WERI-Rb-1 (cell line): ENCODE results near the gene F8A1.
"Not testable (repeated sequence)": the region's sequence is repeated elsewhere in the genome, so short reads cannot be mapped to it uniquely, and the experiment has no call there.

Experiments used
- DNase-seq: peaks from one replicate; pipeline ENCODE4 v3.0.0-alpha.2; 2020
- H3K27ac ChIP-seq: fragments of 250-450 bp; sonication (Bioruptor Pico); 2 replicates; pipeline ENCODE4 v1.5.1; 2020; ENCODE audit warnings: mild to moderate bottlenecking, moderate library complexity
- H3K27me3 ChIP-seq: fragments of 250-450 bp; sonication (Bioruptor Pico); 2 replicates; pipeline ENCODE4 v1.5.1; 2021; ENCODE audit warnings: mild to moderate bottlenecking, low read depth, moderate library complexity; ENCODE audit not compliant: insufficient read depth, severe bottlenecking
- H3K36me3 ChIP-seq: fragments of 250-450 bp; sonication (Bioruptor Pico); 2 replicates; pipeline ENCODE4 v1.5.1; 2020; ENCODE audit warnings: mild to moderate bottlenecking, moderate library complexity
- H3K4me3 ChIP-seq: 2 replicates; pipeline ENCODE4 v1.5.1; 2011; ENCODE audit warnings: low read depth, mild to moderate bottlenecking, control low read depth, low read length
- H3K9me3 ChIP-seq: fragments of 250-450 bp; sonication (Bioruptor Pico); 2 replicates; pipeline ENCODE4 v1.5.1; 2021; ENCODE audit warnings: mild to moderate bottlenecking, moderate library complexity; ENCODE audit not compliant: severe bottlenecking
- CTCF ChIP-seq: IDR thresholded peaks from 2 replicates; pipeline ENCODE4 v1.5.1; 2011; ENCODE audit warnings: low read depth, mild to moderate bottlenecking, control low read depth, inconsistent platforms, low read length

Gene F8A1

GRCh38 chrX:154890990-154891639, 5.0 kb downstream of the F8A1 start:
- no peaks in the 10 kb centered on the region for H3K27me3 ChIP-seq
- H3K4me3 ChIP-seq = no peak overlapping the region
- no peak overlapping the region for H3K27ac ChIP-seq
- H3K36me3 ChIP-seq = no peaks in the 10 kb centered on the region; the same call in 1 of the 2 replicates
- no peak for DNase-seq
- no peaks in the 10 kb centered on the region for H3K9me3 ChIP-seq
- TF ChIP-seq CTCF = no peak

GRCh38 chrX:154892296-154892695, 6.1 kb downstream of the F8A1 start:
- Histone ChIP-seq H3K9me3 (no peaks in the 10 kb centered on the region), H3K36me3 (no peaks in the 10 kb centered on the region; the same call in 1 of the 2 replicates), H3K27ac (no peak overlapping the region), H3K4me3 (no peak overlapping the region), H3K27me3 (no peaks in the 10 kb centered on the region)
- TF ChIP-seq CTCF = no peak
- no peak for DNase-seq

- no peaks in the 10 kb centered on the region for H3K9me3 ChIP-seq
- DNase-seq = no peak
- H3K27me3 ChIP-seq = peaks cover 12% of the 10 kb centered on the region
- no peak overlapping the region for H3K4me3 ChIP-seq
- no peak overlapping the region for H3K27ac ChIP-seq
- no peak for TF ChIP-seq CTCF
- no peaks in the 10 kb centered on the region for H3K36me3 ChIP-seq
Observed at GRCh38 chrX:154900323-154900722, 14.2 kb downstream of the F8A1 start.

GRCh38 chrX:154902408-154902807, 16.3 kb downstream of the F8A1 start:
- H3K27ac ChIP-seq = no peak overlapping the region
- peaks cover 15% of the 10 kb centered on the region for H3K27me3 ChIP-seq
- no peak overlapping the region for H3K4me3 ChIP-seq
- TF ChIP-seq CTCF = no peak
- H3K9me3 ChIP-seq = no peaks in the 10 kb centered on the region
- no peaks in the 10 kb centered on the region for H3K36me3 ChIP-seq
- DNase-seq = no peak

DNA sequence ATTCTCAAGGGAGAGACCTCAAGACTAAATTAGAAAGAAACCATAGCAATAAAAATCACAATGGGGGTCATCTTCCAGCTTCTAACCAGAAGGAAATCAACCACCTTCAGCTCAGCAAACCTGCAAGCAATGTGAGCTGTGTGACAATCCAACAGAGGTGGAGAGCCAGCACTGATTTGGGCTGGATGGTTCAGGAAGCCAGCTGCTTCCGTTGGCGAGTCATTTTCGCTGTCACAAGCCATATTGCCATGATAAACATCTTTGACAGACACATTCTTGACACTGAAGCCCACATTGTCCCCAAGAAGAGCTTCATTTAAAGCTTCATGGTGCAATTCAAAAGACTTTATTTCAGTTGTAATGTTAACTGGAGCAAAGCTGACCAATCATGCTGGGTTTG, 22.7 kb downstream of the F8A1 start:
- peaks cover 19% of the 10 kb centered on the region for H3K9me3 ChIP-seq
- H3K4me3 ChIP-seq = no peak overlapping the region
- TF ChIP-seq CTCF = no peak
- no peak overlapping the region for H3K27ac ChIP-seq
- peaks cover 3% of the 10 kb centered on the region for H3K27me3 ChIP-seq
- H3K36me3 ChIP-seq = no peaks in the 10 kb centered on the region
- no peak for DNase-seq

- H3K4me3 ChIP-seq, H3K36me3 ChIP-seq, H3K27ac ChIP-seq, DNase-seq, H3K27me3 ChIP-seq: not testable (repeated sequence)
- peaks cover 26% of the 10 kb centered on the region for H3K9me3 ChIP-seq
Observed at GRCh38 chrX:154910048-154910447, 23.9 kb downstream of the F8A1 start.

DNA sequence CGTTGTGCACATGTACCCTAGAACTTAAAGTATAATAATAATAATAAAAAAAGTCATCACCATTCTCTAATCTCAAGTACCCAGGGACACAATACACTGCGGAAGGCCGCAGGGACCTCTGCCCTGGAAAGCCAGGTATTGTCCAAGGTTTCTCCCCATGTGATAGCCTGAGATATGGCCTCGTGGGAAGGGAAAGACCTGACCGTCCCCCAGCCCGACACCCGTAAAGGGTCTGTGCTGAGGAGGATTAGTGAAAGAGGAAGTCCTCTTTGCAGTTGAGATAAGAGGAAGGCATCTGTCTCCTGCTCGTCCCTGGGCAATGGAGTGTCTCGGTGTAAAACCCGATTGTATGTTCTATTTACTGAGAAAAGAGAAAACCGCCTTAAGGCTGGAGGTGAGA, 24.4 kb downstream of the F8A1 start:
- not testable (repeated sequence) for H3K4me3 ChIP-seq, H3K27ac ChIP-seq, H3K36me3 ChIP-seq, DNase-seq, H3K27me3 ChIP-seq
- H3K9me3 ChIP-seq = peaks cover 26% of the 10 kb centered on the region
